A549 (cell line): ENCODE results near the gene SMIM32.

ENCODE experiments used
- CHD4 ChIP-seq: fragments of 200-600 bp; sonication (generic); IDR thresholded peaks from 2 replicates; pipeline ENCODE4 v1.6.1; 2016; ENCODE audit warnings: antibody characterized with exemption, mild to moderate bottlenecking, borderline replicate concordance
- EHF ChIP-seq: fragments of 250-450 bp; sonication (Bioruptor Pico); IDR thresholded peaks from 2 replicates; pipeline ENCODE4 v1.5.0; 2020; ENCODE audit warnings: mild to moderate bottlenecking
- EP300 ChIP-seq, 2 experiments: fragments of >200 bp; sonication (Bioruptor Twin); formaldehyde crosslinking; IDR thresholded peaks; 2 replicates in 1 of 2; 3 replicates in 1 of 2; pipeline ENCODE4 v1.6.1; 2016 to 2017
- PHF8 ChIP-seq: fragments of 200-600 bp; sonication (generic); IDR thresholded peaks from 2 replicates; pipeline ENCODE4 v1.6.1; 2016; ENCODE audit warnings: low read depth, mild to moderate bottlenecking, antibody characterized with exemption, moderate library complexity, borderline replicate concordance
- POLR2A ChIP-seq: IDR thresholded peaks from 2 replicates; pipeline ENCODE4 v1.6.1; 2012; ENCODE audit warnings: mild to moderate bottlenecking, low read length
- POLR2AphosphoS2 ChIP-seq: conservative IDR thresholded peaks from 2 replicates; pipeline ENCODE4 v1.6.1; 2012; ENCODE audit warnings: low read length, improper control_type of control experiment, inconsistent platforms
- RFX5 ChIP-seq: fragments of 450-650 bp; IDR thresholded peaks from 2 replicates; pipeline ENCODE4 v1.7.1; 2014; ENCODE audit warnings: antibody characterized with exemption, mild to moderate bottlenecking, moderate library complexity
- TF ChIP-seq, protein P1 (sequence below): fragments of >200 bp; sonication (Bioruptor Twin); formaldehyde crosslinking; IDR thresholded peaks from 3 replicates; pipeline ENCODE4 v1.5.1; 2016

DNA sequence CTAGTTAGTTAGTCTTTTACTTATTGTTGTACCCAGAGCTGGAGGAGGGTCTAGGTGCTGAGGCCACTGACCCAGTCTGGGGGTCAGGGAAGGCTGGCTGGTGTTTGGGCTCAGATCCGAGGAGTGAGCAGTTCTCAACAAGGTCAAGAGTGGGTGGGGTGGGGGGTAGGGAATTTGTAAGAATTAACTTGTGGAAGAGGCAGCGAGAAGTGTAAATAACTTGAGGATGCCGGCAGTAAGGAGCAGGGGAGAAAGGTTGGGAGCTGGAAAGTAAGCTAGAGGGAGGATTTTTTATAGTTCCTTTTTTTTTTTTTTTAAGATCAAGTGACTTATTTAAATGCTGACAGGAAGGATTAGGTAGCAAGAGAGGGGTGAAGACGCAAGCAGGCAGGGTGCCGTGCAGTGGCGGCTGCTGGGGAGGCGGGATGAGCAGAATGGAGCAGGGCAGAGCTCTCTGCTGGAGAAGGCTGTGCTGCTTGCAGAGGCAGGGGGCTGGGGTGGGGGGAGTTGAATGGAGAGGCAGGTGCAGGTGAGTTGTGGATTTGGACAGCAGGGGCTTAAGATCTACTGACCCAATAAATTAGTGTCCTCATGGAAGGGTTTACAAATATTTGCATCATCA lies 35.3 kb upstream of the SMIM32 start:
- no peak for TF ChIP-seq POLR2AphosphoS2
- TF ChIP-seq, protein P1, sequence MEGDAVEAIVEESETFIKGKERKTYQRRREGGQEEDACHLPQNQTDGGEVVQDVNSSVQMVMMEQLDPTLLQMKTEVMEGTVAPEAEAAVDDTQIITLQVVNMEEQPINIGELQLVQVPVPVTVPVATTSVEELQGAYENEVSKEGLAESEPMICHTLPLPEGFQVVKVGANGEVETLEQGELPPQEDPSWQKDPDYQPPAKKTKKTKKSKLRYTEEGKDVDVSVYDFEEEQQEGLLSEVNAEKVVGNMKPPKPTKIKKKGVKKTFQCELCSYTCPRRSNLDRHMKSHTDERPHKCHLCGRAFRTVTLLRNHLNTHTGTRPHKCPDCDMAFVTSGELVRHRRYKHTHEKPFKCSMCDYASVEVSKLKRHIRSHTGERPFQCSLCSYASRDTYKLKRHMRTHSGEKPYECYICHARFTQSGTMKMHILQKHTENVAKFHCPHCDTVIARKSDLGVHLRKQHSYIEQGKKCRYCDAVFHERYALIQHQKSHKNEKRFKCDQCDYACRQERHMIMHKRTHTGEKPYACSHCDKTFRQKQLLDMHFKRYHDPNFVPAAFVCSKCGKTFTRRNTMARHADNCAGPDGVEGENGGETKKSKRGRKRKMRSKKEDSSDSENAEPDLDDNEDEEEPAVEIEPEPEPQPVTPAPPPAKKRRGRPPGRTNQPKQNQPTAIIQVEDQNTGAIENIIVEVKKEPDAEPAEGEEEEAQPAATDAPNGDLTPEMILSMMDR = no peak
- TF ChIP-seq CHD4 = no peak
- TF ChIP-seq EHF (CRISPR knock-in tag) = no peak
- no peak for TF ChIP-seq POLR2A
- no peak for TF ChIP-seq EP300 (IDR thresholded peaks at IDR 0.05)
- no peak for TF ChIP-seq PHF8
- TF ChIP-seq RFX5 = no peak
